ENCODE data around the gene COG2.

The COG2 gene

GRCh38 chr1:230706887-230707731 is 64.8 kb downstream of the COG2 start:
- H3K27ac ChIP-seq = no peak overlapping the region
- TF ChIP-seq CTCF (conservative IDR thresholded peaks at IDR 0.05) (no peak), ZFX (IDR thresholded peaks at IDR 0.05) (no peak)

- TF ChIP-seq CTCF (conservative IDR thresholded peaks at IDR 0.05) = no peak
- no peak for TF ChIP-seq ZFX (IDR thresholded peaks at IDR 0.05)
- no peak overlapping the region for H3K27ac ChIP-seq
These were observed 65.7 kb downstream of the COG2 start for GRCh38 chr1:230707732-230708630.

GRCh38 chr1:230708631-230709580 is 66.6 kb downstream of the COG2 start:
- H3K27ac ChIP-seq = no peak overlapping the region
- TF ChIP-seq CTCF (conservative IDR thresholded peaks at IDR 0.05) (no peak), ZFX (IDR thresholded peaks at IDR 0.05) (no peak)

GRCh38 chr1:230709619-230710542 is 67.6 kb downstream of the COG2 start:
- no peak for TF ChIP-seq CTCF (conservative IDR thresholded peaks at IDR 0.05)
- TF ChIP-seq ZFX (IDR thresholded peaks at IDR 0.05) = no peak

GRCh38 chr1:230710543-230710904 is 68.2 kb downstream of the COG2 start:
- H3K27ac ChIP-seq = no peak overlapping the region
- TF ChIP-seq ZFX (IDR thresholded peaks at IDR 0.05) = no peak
- no peak for TF ChIP-seq CTCF (conservative IDR thresholded peaks at IDR 0.05)

More at GRCh38 chr1:230709619-230710542, 67.6 kb downstream of the COG2 start:
- H3K27ac ChIP-seq = no peak overlapping the region

GRCh38 chr1:230711245-230711644 is 69.0 kb downstream of the COG2 start:
- H3K27ac ChIP-seq = no peak overlapping the region
- TF ChIP-seq ZFX (IDR thresholded peaks at IDR 0.05) (no peak), CTCF (conservative IDR thresholded peaks at IDR 0.05) (no peak)

Measured in C4-2B (cell line).